K562 (cell line): ENCODE data around the gene THADA. TPM values are rescaled to one million over a fixed set of nuclear protein-coding genes. Genes with fewer than 3 reads are reported as not detected.

ENCODE experiments used
- ARID4B ChIP-seq: sonication (generic); formaldehyde crosslinking; IDR thresholded peaks from 2 replicates; pipeline ENCODE4 v1.8.0; 2022; ENCODE audit warnings: mild to moderate bottlenecking, missing genetic modification reagents
- ATF3 ChIP-seq, 2 experiments: fragments of 450-650 bp in 1 of 2; sonication (generic) in 1 of 2; formaldehyde crosslinking in 1 of 2; IDR thresholded peaks in 1 of 2; conservative IDR thresholded peaks in 1 of 2; 2 replicates each; pipeline versions ENCODE4 v1.6.1 to v1.8.1; 2016 to 2023; ENCODE audit warnings: mild to moderate bottlenecking in 2 of 2, moderate library complexity in 2 of 2, inconsistent platforms in 1 of 2, missing genetic modification reagents in 1 of 2
- BRD9 ChIP-seq: fragments of 450-650 bp; IDR thresholded peaks from 2 replicates; pipeline ENCODE4 v1.6.1; 2018; ENCODE audit warnings: low read depth; ENCODE audit not compliant: partially characterized antibody
- CBX2 ChIP-seq: fragments of 200-600 bp; sonication (generic); IDR thresholded peaks from one replicate; pipeline ENCODE4 v1.6.1; 2012; ENCODE audit warnings: mild to moderate bottlenecking, low read length, inconsistent platforms; ENCODE audit not compliant: insufficient read depth, poor library complexity, severe bottlenecking
- CREB3L1 ChIP-seq: fragments of 450-650 bp; IDR thresholded peaks from 2 replicates; pipeline ENCODE4 v1.6.1; 2014; ENCODE audit warnings: low read depth, mild to moderate bottlenecking, moderate library complexity, borderline replicate concordance
- FOXJ3 ChIP-seq: sonication (generic); formaldehyde crosslinking; IDR thresholded peaks from 2 replicates; pipeline ENCODE4 v1.4.0; 2020; ENCODE audit warnings: mild to moderate bottlenecking, missing genetic modification reagents
- JUN ChIP-seq, 2 experiments: sonication (generic) in 1 of 2; formaldehyde crosslinking in 1 of 2; IDR thresholded peaks; 2 replicates each; pipeline versions ENCODE4 v1.6.1 to v1.8.0; 2012 to 2022; ENCODE audit warnings: borderline replicate concordance in 2 of 2, mild to moderate bottlenecking in 2 of 2, improper control_type of control experiment in 1 of 2, low read depth in 1 of 2, low read length in 1 of 2, missing genetic modification reagents in 1 of 2
- MLLT1 ChIP-seq, 2 experiments: fragments of 450-650 bp; IDR thresholded peaks; 2 replicates each; pipeline ENCODE4 v1.6.1; 2016
- RBM15 ChIP-seq: fragments of 200-400 bp; formaldehyde crosslinking; IDR thresholded peaks from 2 replicates; pipeline ENCODE4 v1.6.1; 2018; ENCODE audit warnings: mild to moderate bottlenecking, low read length, moderate library complexity; ENCODE audit not compliant: insufficient read depth
- TBP ChIP-seq: optimal IDR thresholded peaks from 2 replicates; pipeline ENCODE3; 2011; ENCODE audit warnings: low read depth, low read length, improper control_type of control experiment
- TOE1 ChIP-seq, 2 experiments: fragments of 450-650 bp in 1 of 2; sonication (generic) in 1 of 2; formaldehyde crosslinking in 1 of 2; IDR thresholded peaks; 2 replicates each; pipeline versions ENCODE4 v1.7.1 to v1.8.0; 2016 to 2022; ENCODE audit warnings: borderline replicate concordance in 2 of 2, mild to moderate bottlenecking in 2 of 2, antibody characterized with exemption in 1 of 2, inconsistent platforms in 1 of 2, low read depth in 1 of 2, missing genetic modification reagents in 1 of 2, moderate library complexity in 1 of 2
- ZBTB17 ChIP-seq: fragments of 450-650 bp; formaldehyde crosslinking; IDR thresholded peaks from 2 replicates; pipeline ENCODE4 v1.4.0; 2020; ENCODE audit warnings: mild to moderate bottlenecking
- ZNF511 ChIP-seq: sonication (generic); formaldehyde crosslinking; IDR thresholded peaks from 2 replicates; pipeline ENCODE4 v1.8.0; 2022; ENCODE audit warnings: mild to moderate bottlenecking, missing genetic modification reagents
- polyA plus RNA-seq, 8 experiments: library from polyadenylated mRNA; depleted of rRNA in 4 of 8; stranded (reverse) in 5 of 8; unstranded in 3 of 8; fragments of >200 nt; fragmentation: Nextera tagmentation in 2 of 8; fragmentation: Illumina TruSeq in 1 of 8; extraction: Ambion mirVana in 2 of 8; extraction: Trizol in 1 of 8; gene quantifications; 2 replicates each; pipeline versions ENCODE4 v1.2.1 to v1.2.3, GENCODE V29; 2011 to 2014; ENCODE audit warnings: inconsistent platforms in 1 of 8, missing spikeins in 1 of 8
- total RNA-seq, 7 experiments: library from RNA; depleted of rRNA in 6 of 7; stranded (reverse); fragments of >200 nt in 6 of 7; fragmentation: Illumina TruSeq in 2 of 7; extraction: Trizol in 2 of 7; gene quantifications; 2 replicates each; pipeline versions ENCODE4 v1.2.1 to v1.2.3, GENCODE V29; 2011 to 2021; ENCODE audit warnings: low replicate concordance in 1 of 7

Gene THADA
- total and polyA plus RNA-seq, 9 of the 15 experiments (the other 6 are each of a cell fraction or from before 2014, with no cell fraction given): 17.8 to 34.7 (median 31.9) TPM

GRCh38 chr2:43595603-43596412 is at the start of gene THADA (continued):
- TF ChIP-seq CBX2: no peak
- peak; percentile 25; the same call in 1 of the 2 replicates for TF ChIP-seq JUN (IDR thresholded peaks at IDR 0.05; ENCODE audit: borderline replicate concordance, low read depth, low read length)
- peak; percentile 90; the same call in 1 of the 2 replicates for TF ChIP-seq JUN (CRISPR knock-in tag; IDR thresholded peaks at IDR 0.05; ENCODE audit: borderline replicate concordance)
- TF ChIP-seq ATF3 (IDR thresholded peaks at IDR 0.05): peak; percentile 99
- TF ChIP-seq ATF3 (CRISPR knock-in tag; conservative IDR thresholded peaks at IDR 0.05): 0 out of 2 replicates have a peak, but pooled peaks have one; percentile 30
- TF ChIP-seq ZNF511 (CRISPR knock-in tag): peak; percentile 90
- TF ChIP-seq MLLT1 (IDR thresholded peaks at IDR 0.05): peak in 1 of 2 experiments; percentile 44; a peak in 1 of 4 replicates
- peak; percentile 47; the same call in 1 of the 2 replicates for TF ChIP-seq TOE1 (IDR thresholded peaks at IDR 0.05; ENCODE audit: borderline replicate concordance)
- no peak for TF ChIP-seq TOE1 (CRISPR knock-in tag; IDR thresholded peaks at IDR 0.05; ENCODE audit: borderline replicate concordance, low read depth)
- peak; percentile 87 for TF ChIP-seq CREB3L1
- TF ChIP-seq ARID4B (CRISPR knock-in tag): peak; percentile 99
- TF ChIP-seq BRD9: peak; percentile 61
- TF ChIP-seq RBM15: no peak
- no peak for TF ChIP-seq ZBTB17 (CRISPR knock-in tag)
- peak; percentile 96 for TF ChIP-seq TBP
- no peak for TF ChIP-seq FOXJ3
